WTC11 (cell line): ENCODE data around the gene CCDC158. TPM values are rescaled to one million over a fixed set of nuclear protein-coding genes. Genes with fewer than 3 reads are reported as not detected.
"Not testable (repeated sequence)": the region's sequence is repeated elsewhere in the genome, so short reads cannot be mapped to it uniquely, and the experiment has no call there.

Source experiments
- ATAC-seq: fragments of 200-7000 bp; cut with Tn5 transposase; 2 replicates; pipeline ENCODE4 v1.10.0; 2021; ENCODE audit warnings: mild to moderate bottlenecking, moderate library complexity
- CTCF ChIA-PET: fragments of 300-600 bp; sonication (Branson Sonifier 250); formaldehyde crosslinking; loops from one replicate; lab custom pipeline; 2021; ENCODE audit warnings: antibody characterized with exemption; lab: Charles Lee
- POLR2A ChIA-PET: fragments of 350-600 bp; sonication (Branson Sonifier 250); formaldehyde crosslinking; loops from one replicate; lab custom pipeline; 2021; ENCODE audit warnings: antibody characterized with exemption; lab: Charles Lee
- DNase-seq: peaks from one replicate; pipeline ENCODE4 v3.0.0; 2021; ENCODE audit warnings: low spot score
- H3K27ac Mint-ChIP-seq: 2 replicates; pipeline ENCODE4 v1.8.0; 2021; ENCODE audit warnings: mixed read lengths
- H3K27me3 Mint-ChIP-seq: 2 replicates; pipeline ENCODE4 v1.8.0; 2021; ENCODE audit warnings: low read depth, mild to moderate bottlenecking, moderate library complexity, mixed read lengths
- H3K36me3 Mint-ChIP-seq: 2 replicates; pipeline ENCODE4 v1.8.0; 2021; ENCODE audit warnings: mixed read lengths
- H3K4me1 Mint-ChIP-seq: 2 replicates; pipeline ENCODE4 v1.8.0; 2022; ENCODE audit warnings: mixed read lengths
- H3K4me3 Mint-ChIP-seq: 2 replicates; pipeline ENCODE4 v1.8.0; 2021; ENCODE audit warnings: mild to moderate bottlenecking, moderate library complexity, mixed read lengths
- H3K9me3 Mint-ChIP-seq: 2 replicates; pipeline ENCODE4 v1.8.0; 2021; ENCODE audit warnings: mixed read lengths
- ETV6 ChIP-seq: sonication (generic); formaldehyde crosslinking; IDR thresholded peaks from 2 replicates; pipeline ENCODE4 v1.8.1; 2022; ENCODE audit warnings: mild to moderate bottlenecking, missing genetic modification reagents
- FOXK1 ChIP-seq: sonication (generic); formaldehyde crosslinking; IDR thresholded peaks from 2 replicates; pipeline ENCODE4 v1.8.0; 2022; ENCODE audit warnings: mild to moderate bottlenecking, moderate library complexity, missing genetic modification reagents
- HMGA2 ChIP-seq: fragments of 250-450 bp; sonication (Bioruptor Pico); IDR thresholded peaks from 2 replicates; pipeline ENCODE4 v1.4.0; 2021; ENCODE audit warnings: mild to moderate bottlenecking, moderate library complexity
- NFE2L1 ChIP-seq: sonication (generic); formaldehyde crosslinking; IDR thresholded peaks from 2 replicates; pipeline ENCODE4 v1.8.1; 2023; ENCODE audit warnings: missing genetic modification reagents
- NFYB ChIP-seq: sonication (generic); formaldehyde crosslinking; conservative IDR thresholded peaks from 2 replicates; pipeline ENCODE4 v1.8.0; 2022; ENCODE audit warnings: low read depth, missing genetic modification reagents
- NR1H2 ChIP-seq: sonication (generic); formaldehyde crosslinking; IDR thresholded peaks from 2 replicates; pipeline ENCODE4 v1.9.0; 2021; ENCODE audit warnings: mild to moderate bottlenecking, moderate library complexity, missing genetic modification reagents
- PRDM15 ChIP-seq: sonication (generic); formaldehyde crosslinking; IDR thresholded peaks from 2 replicates; pipeline ENCODE4 v1.8.0; 2022; ENCODE audit warnings: missing genetic modification reagents
- ZNF263 ChIP-seq: sonication (generic); formaldehyde crosslinking; IDR thresholded peaks from 2 replicates; pipeline ENCODE4 v1.8.1; 2022; ENCODE audit warnings: low read depth, mild to moderate bottlenecking, moderate library complexity, missing genetic modification reagents
- ZNF317 ChIP-seq: sonication (generic); formaldehyde crosslinking; IDR thresholded peaks from 2 replicates; pipeline ENCODE4 v1.8.1; 2023; ENCODE audit warnings: low read depth, mild to moderate bottlenecking, moderate library complexity, missing genetic modification reagents, borderline replicate concordance
- ZNF671 ChIP-seq: fragments of 250-450 bp; sonication (Bioruptor Pico); IDR thresholded peaks from 2 replicates; pipeline ENCODE4 v1.8.0; 2021; ENCODE audit warnings: mild to moderate bottlenecking
- total RNA-seq: library from RNA; stranded (reverse); gene quantifications from 3 replicates; pipeline ENCODE4 v1.2.3, GENCODE V29; 2021
- TF ChIP-seq, protein P1 (sequence below): sonication (generic); formaldehyde crosslinking; IDR thresholded peaks from 2 replicates; pipeline ENCODE4 v1.8.0; 2022; ENCODE audit warnings: mild to moderate bottlenecking, missing genetic modification reagents
- TF ChIP-seq, protein P2 (sequence below): fragments of 250-450 bp; sonication (Bioruptor Pico); IDR thresholded peaks from 2 replicates; pipeline ENCODE4 v1.9.0; 2021; ENCODE audit warnings: mild to moderate bottlenecking
- TF ChIP-seq, protein P3 (sequence below): sonication (generic); formaldehyde crosslinking; IDR thresholded peaks from 2 replicates; pipeline ENCODE4 v1.8.0; 2023; ENCODE audit warnings: mild to moderate bottlenecking, missing genetic modification reagents

The CCDC158 gene
- total RNA-seq, 1 experiment from 2014 or later, result 0.15 TPM

GRCh38 chr4:76429636-76430035 lies 8.7 kb upstream of the CCDC158 start:
- no peak overlapping the region for H3K27ac Mint-ChIP-seq
- ChIA-PET POLR2A (interaction anchor here (0.9 kb wide), 1 partner anchor 156 kb away, joined by 3 read pairs; no protein-coding TSS in a partner anchor), CTCF (interaction anchor here (0.6 to 7.8 kb wide), 4 partner anchors 11 to 192 kb away, joined by 3 to 179 read pairs (median 6); no protein-coding TSS in a partner anchor)
- TF ChIP-seq, protein P1, sequence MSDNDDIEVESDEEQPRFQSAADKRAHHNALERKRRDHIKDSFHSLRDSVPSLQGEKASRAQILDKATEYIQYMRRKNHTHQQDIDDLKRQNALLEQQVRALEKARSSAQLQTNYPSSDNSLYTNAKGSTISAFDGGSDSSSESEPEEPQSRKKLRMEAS (CRISPR knock-in tag), result no peak
- TF ChIP-seq ETV6 (CRISPR knock-in tag) (no peak), NR1H2 (CRISPR knock-in tag) (no peak), NFE2L1 (CRISPR knock-in tag) (no peak), ZNF671 (CRISPR knock-in tag) (no peak), FOXK1 (CRISPR knock-in tag) (no peak), ZNF263 (CRISPR knock-in tag) (no peak), HMGA2 (CRISPR knock-in tag) (no peak)
- TF ChIP-seq, protein P2, sequence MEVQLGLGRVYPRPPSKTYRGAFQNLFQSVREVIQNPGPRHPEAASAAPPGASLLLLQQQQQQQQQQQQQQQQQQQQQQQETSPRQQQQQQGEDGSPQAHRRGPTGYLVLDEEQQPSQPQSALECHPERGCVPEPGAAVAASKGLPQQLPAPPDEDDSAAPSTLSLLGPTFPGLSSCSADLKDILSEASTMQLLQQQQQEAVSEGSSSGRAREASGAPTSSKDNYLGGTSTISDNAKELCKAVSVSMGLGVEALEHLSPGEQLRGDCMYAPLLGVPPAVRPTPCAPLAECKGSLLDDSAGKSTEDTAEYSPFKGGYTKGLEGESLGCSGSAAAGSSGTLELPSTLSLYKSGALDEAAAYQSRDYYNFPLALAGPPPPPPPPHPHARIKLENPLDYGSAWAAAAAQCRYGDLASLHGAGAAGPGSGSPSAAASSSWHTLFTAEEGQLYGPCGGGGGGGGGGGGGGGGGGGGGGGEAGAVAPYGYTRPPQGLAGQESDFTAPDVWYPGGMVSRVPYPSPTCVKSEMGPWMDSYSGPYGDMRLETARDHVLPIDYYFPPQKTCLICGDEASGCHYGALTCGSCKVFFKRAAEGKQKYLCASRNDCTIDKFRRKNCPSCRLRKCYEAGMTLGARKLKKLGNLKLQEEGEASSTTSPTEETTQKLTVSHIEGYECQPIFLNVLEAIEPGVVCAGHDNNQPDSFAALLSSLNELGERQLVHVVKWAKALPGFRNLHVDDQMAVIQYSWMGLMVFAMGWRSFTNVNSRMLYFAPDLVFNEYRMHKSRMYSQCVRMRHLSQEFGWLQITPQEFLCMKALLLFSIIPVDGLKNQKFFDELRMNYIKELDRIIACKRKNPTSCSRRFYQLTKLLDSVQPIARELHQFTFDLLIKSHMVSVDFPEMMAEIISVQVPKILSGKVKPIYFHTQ (CRISPR knock-in tag), result no peak
- ATAC-seq (no peak), DNase-seq (no peak)
- H3K9me3 Mint-ChIP-seq, result no peaks in the 10 kb centered on the region
- H3K36me3 Mint-ChIP-seq, result no peaks in the 10 kb centered on the region
- no peaks in the 10 kb centered on the region for H3K27me3 Mint-ChIP-seq
- no peak overlapping the region for H3K4me3 Mint-ChIP-seq
- H3K4me1 Mint-ChIP-seq, result peaks cover 32% of the 10 kb centered on the region

DNA sequence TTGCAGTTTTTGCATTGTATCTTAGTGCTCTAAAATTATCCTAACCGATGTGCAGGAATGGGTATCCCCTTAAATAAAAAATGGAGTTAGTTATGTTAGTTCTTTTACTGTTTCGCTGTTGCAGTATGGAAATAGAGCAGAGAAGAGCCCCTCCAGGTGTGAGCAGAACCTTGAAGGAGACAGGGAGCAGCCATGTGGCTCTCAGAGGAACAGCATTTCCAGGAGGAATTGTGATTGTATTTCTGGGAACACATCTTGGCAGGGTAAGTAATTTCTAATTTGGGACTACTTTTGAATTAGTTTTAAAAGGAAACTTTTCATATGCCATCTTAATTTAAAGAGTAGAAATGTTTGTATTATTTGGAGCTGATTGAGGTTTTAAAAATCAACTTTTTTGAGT lies 5.3 kb upstream of the CCDC158 start:
- Mint-ChIP-seq H3K27ac (no peak overlapping the region), H3K36me3 (peaks cover 8% of the 10 kb centered on the region), H3K27me3 (peaks cover 4% of the 10 kb centered on the region; the same call in 1 of the 2 replicates), H3K4me1 (peaks cover 15% of the 10 kb centered on the region), H3K4me3 (no peak overlapping the region), H3K9me3 (peaks cover 14% of the 10 kb centered on the region)
- POLR2A ChIA-PET, result no interaction called here
- ATAC-seq (peak; percentile 86), DNase-seq (no peak)
- CTCF ChIA-PET, result interaction anchor here (0.8 kb wide), 1 partner anchor 70 kb away, joined by 3 read pairs; no protein-coding TSS in a partner anchor
- no peak for TF ChIP-seq PRDM15
- TF ChIP-seq NFYB (CRISPR knock-in tag), result no peak
- no peak for TF ChIP-seq ZNF317 (CRISPR knock-in tag)

GRCh38 chr4:76423159-76423558 lies 2.2 kb upstream of the CCDC158 start:
- DNase-seq, H3K4me3 Mint-ChIP-seq, POLR2A ChIA-PET: not testable (repeated sequence)

DNA sequence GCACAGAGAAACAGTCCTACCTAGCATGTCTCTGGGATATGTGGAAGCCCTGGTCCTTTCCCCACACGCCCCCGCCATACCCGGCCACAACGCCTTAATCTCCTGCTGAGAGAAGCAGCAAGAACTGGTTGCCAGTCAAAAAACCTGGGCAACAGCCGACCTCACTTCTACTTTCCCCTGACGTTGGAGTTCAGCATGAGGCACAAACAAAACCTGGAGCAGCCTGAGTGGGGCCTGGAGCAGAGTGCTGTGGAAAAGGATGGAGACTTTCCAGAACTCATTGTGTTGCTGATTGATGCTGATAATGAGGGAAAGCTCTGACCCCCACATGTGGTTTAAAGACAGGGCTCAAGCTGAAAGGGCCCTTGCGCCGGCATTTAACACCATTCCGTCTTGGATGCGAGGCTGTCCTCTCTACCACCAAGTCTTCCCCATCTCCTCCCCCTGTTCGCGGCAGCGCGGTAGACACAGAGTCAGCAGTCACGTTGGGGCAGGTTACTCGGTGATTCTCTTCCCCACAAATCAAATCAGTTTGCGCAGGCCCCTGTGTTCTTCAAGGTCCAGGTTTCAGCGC lies 666 bp downstream of the CCDC158 start:
- DNase-seq (no peak), ATAC-seq (peak; percentile 39)
- Mint-ChIP-seq H3K4me1 (peaks cover 12% of the 10 kb centered on the region), H3K27ac (no peak overlapping the region), H3K27me3 (peaks cover 12% of the 10 kb centered on the region), H3K36me3 (peaks cover 12% of the 10 kb centered on the region), H3K4me3 (peak overlapping the region; percentile 50), H3K9me3 (peaks cover 24% of the 10 kb centered on the region)
- TF ChIP-seq, protein P3, sequence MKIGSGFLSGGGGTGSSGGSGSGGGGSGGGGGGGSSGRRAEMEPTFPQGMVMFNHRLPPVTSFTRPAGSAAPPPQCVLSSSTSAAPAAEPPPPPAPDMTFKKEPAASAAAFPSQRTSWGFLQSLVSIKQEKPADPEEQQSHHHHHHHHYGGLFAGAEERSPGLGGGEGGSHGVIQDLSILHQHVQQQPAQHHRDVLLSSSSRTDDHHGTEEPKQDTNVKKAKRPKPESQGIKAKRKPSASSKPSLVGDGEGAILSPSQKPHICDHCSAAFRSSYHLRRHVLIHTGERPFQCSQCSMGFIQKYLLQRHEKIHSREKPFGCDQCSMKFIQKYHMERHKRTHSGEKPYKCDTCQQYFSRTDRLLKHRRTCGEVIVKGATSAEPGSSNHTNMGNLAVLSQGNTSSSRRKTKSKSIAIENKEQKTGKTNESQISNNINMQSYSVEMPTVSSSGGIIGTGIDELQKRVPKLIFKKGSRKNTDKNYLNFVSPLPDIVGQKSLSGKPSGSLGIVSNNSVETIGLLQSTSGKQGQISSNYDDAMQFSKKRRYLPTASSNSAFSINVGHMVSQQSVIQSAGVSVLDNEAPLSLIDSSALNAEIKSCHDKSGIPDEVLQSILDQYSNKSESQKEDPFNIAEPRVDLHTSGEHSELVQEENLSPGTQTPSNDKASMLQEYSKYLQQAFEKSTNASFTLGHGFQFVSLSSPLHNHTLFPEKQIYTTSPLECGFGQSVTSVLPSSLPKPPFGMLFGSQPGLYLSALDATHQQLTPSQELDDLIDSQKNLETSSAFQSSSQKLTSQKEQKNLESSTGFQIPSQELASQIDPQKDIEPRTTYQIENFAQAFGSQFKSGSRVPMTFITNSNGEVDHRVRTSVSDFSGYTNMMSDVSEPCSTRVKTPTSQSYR (CRISPR knock-in tag), result no peak
- peak; percentile 91 for TF ChIP-seq PRDM15
- POLR2A ChIA-PET, result no interaction called here
- CTCF ChIA-PET, result interaction anchor here (0.9 kb wide), 1 partner anchor 85 kb away, joined by 4 read pairs; no protein-coding TSS in a partner anchor

More at GRCh38 chr4:76423159-76423558, 2.2 kb upstream of the CCDC158 start:
- Mint-ChIP-seq H3K4me1 (peaks cover 14% of the 10 kb centered on the region), H3K36me3 (peaks cover 12% of the 10 kb centered on the region), H3K9me3 (peaks cover 14% of the 10 kb centered on the region), H3K27me3 (peaks cover 12% of the 10 kb centered on the region)
- CTCF ChIA-PET, H3K27ac Mint-ChIP-seq, ATAC-seq: not testable (repeated sequence)
